ENCODE data around the gene GRAP2.

GRCh38 chr22:40018051-40018450 lies 117.2 kb downstream of the GRAP2 start:
- no peak for TF ChIP-seq MAX (IDR thresholded peaks at IDR 0.05; ENCODE audit: insufficient read depth, insufficient read length)
- TF ChIP-seq CTCF (IDR thresholded peaks at IDR 0.05; ENCODE audit: extremely low read depth in 1 of 2, insufficient read depth in 1 of 2, low read depth in 1 of 2, low read length in 2 of 2) = no peak
- TF ChIP-seq EZH2 (IDR thresholded peaks at IDR 0.05; ENCODE audit: borderline replicate concordance, low read depth, low read length, severe bottlenecking) = no peak

Measured in endothelial cell of umbilical vein (primary cell).